GM18858 (cell line): ENCODE data around the gene MANF.

Source experiments
- ATAC-seq: cut with Tn5 transposase; IDR thresholded peaks from one replicate; pipeline ENCODE4 v1.9.1; 2021; ENCODE audit not compliant: unreplicated experiment

The MANF gene

DNA sequence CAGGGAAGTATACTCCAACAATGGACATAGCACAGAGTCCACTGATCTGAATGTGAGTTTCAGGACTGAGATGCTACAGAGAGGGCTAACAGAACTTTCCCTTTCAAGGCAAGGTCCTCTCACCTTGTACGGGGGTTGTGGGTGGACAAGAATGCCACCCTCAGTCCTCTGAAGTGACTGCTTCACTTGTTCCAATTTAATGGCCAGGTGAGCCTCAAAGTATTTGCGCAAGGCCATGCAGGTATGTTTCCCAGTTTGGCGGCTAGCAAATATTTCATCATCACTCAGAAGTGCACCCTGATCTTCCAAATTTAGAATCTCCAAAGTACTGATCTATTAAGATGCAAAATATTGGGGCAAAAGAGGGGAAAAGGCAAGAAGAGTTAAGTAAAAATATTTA, 44.0 kb downstream of the MANF start:
- ATAC-seq, result no peak

- no peak for ATAC-seq
These were observed 49.0 kb downstream of the MANF start for GRCh38 chr3:51434110-51434509.

- no peak for ATAC-seq
These were observed 49.7 kb downstream of the MANF start for GRCh38 chr3:51434746-51435327.

DNA sequence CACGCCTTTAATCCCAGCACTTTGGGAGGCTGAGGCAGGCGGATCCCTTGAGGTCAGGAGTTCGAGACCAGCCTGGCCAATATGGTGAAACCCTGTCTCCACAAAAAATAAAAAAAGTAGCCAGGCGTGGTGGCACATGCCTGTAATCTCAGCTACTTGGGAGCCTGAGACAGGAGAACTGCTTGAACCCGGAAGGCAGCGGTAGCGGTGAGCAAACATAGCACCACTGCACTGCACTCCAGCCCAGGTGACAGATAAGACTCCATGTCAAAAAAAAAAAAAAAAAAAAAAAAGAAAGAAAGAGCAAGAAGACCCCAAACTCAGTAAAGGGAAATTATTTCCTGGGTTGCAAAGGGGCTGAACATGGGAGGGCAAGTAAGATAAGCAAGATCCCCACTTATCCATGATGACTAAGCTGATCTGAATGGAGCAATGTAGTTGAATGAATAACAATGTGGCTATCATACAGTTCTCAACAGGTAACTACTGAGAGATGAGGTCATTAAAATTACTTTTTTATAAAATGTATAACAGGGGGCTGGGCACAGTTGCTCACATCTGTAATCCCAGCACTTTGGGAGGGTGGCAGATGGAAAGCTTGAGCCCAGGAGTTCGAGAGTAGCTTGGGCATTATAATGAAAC, 52.0 kb downstream of the MANF start:
- no peak for ATAC-seq
